Mucosa of rectum (tissue), 2 donors: ENCODE results near the gene SRRM5.
"Not testable (repeated sequence)": the region's sequence is repeated elsewhere in the genome, so short reads cannot be mapped to it uniquely, and the experiment has no call there.

ENCODE experiments used
- H3K27ac ChIP-seq, 2 donors: one replicate each; pipeline ENCODE4 v1.7.0; 2013; ENCODE audit warnings: inconsistent platforms in 2 of 2, low read depth in 2 of 2, low read length in 2 of 2
- H3K27me3 ChIP-seq, 2 donors: one replicate each; pipeline ENCODE4 v1.7.0; 2013; ENCODE audit warnings: low read length in 2 of 2; ENCODE audit not compliant: control insufficient read depth in 2 of 2, insufficient read depth in 2 of 2
- H3K36me3 ChIP-seq, 2 donors: one replicate each; pipeline ENCODE4 v1.7.0; 2013; ENCODE audit warnings: low read length in 2 of 2; ENCODE audit not compliant: control insufficient read depth in 2 of 2, insufficient read depth in 2 of 2
- H3K4me1 ChIP-seq, 2 donors: one replicate each; pipeline ENCODE4 v1.7.0; 2013; ENCODE audit warnings: low read length in 2 of 2, mild to moderate bottlenecking in 1 of 2; ENCODE audit not compliant: control insufficient read depth in 2 of 2, insufficient read depth in 2 of 2
- H3K4me3 ChIP-seq, 2 donors: one replicate each; pipeline ENCODE4 v1.7.0; 2013; ENCODE audit warnings: low read length in 2 of 2
- H3K9ac ChIP-seq, 2 donors: one replicate each; pipeline ENCODE4 v1.7.0; 2013; ENCODE audit warnings: low read length in 2 of 2, low read depth in 1 of 2, mild to moderate bottlenecking in 1 of 2
- H3K9me3 ChIP-seq, 2 donors: one replicate each; pipeline ENCODE4 v1.7.0; 2013; ENCODE audit warnings: low read length in 2 of 2; ENCODE audit not compliant: control insufficient read depth in 2 of 2
- donor health status: healthy.
- donor health status: Normal muscosa, but diverticular disease.

Gene SRRM5

GRCh38 chr19:43625918-43626579 is 14.2 kb downstream of the SRRM5 start:
- no peak overlapping the region for H3K27ac ChIP-seq
- H3K36me3 ChIP-seq = no peaks in the 10 kb centered on the region
- H3K9me3 ChIP-seq = no peaks in the 10 kb centered on the region
- H3K27me3 ChIP-seq = no peaks in the 10 kb centered on the region
- H3K9ac ChIP-seq = no peak overlapping the region
- no peak overlapping the region for H3K4me3 ChIP-seq
- H3K4me1 ChIP-seq = peaks cover 0 to 3% of the 10 kb centered on the region in 2 donors

- no peaks in the 10 kb centered on the region for H3K36me3 ChIP-seq
- no peak overlapping the region for H3K9ac ChIP-seq
These were observed 14.9 kb downstream of the SRRM5 start for GRCh38 chr19:43626838-43627237.

GRCh38 chr19:43628646-43629326 is 16.9 kb downstream of the SRRM5 start:
- no peak overlapping the region for H3K9ac ChIP-seq
- peaks cover 0 to 3% of the 10 kb centered on the region in 2 donors for H3K4me1 ChIP-seq
- H3K27ac ChIP-seq = no peak overlapping the region
- no peaks in the 10 kb centered on the region for H3K36me3 ChIP-seq
- H3K9me3 ChIP-seq = no peaks in the 10 kb centered on the region
- no peak overlapping the region for H3K4me3 ChIP-seq
- no peaks in the 10 kb centered on the region for H3K27me3 ChIP-seq

More at GRCh38 chr19:43626838-43627237, 14.9 kb downstream of the SRRM5 start:
- no peak overlapping the region for H3K4me3 ChIP-seq
- H3K27ac ChIP-seq = no peak overlapping the region
- peaks cover 0 to 3% of the 10 kb centered on the region in 2 donors for H3K4me1 ChIP-seq
- no peaks in the 10 kb centered on the region for H3K27me3 ChIP-seq
- H3K9me3 ChIP-seq = no peaks in the 10 kb centered on the region

DNA sequence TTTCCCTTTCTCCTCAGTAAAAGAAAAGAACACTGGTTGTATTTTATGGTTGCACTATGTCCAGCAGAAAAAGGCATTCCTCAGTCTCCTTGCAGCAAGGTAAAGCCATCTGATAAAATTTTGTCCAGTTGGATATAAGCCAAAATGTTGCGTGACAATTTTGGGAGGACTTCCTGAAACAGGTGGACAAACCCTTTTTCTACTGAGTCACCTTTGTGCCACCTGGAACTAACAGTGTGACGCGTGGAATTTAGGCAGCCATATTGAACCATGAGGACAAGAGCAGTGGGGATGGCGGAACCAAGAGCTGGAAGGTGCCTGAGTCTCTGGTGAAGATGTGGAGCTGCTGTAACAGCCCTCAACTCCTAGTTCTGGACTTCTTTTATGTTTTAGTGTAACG is 19.6 kb downstream of the SRRM5 start:
- Histone ChIP-seq H3K9ac (no peak overlapping the region), H3K36me3 (no peaks in the 10 kb centered on the region), H3K4me1 (no peaks in the 10 kb centered on the region), H3K9me3 (no peaks in the 10 kb centered on the region), H3K27me3 (no peaks in the 10 kb centered on the region), H3K27ac (no peak overlapping the region), H3K4me3 (no peak overlapping the region)

DNA sequence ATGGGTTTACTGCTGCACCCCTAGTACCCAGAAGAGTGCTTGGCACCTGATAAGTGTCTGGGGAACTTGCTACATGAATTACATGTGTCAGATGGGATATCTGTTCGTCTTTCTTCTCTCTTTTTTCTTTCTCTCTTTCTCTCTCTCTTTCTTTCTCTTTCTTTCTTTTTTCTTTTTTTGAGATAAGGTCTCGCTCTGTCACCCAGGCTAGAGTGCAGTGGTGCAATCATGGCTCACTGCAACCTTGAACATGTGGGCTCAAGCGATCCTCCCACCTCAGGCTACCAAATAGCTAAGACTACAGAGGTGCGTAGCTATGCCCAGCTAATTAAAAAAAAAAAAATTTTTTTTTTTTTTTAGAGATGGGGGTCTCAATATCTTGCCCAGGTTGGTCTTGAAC is 21.6 kb downstream of the SRRM5 start:
- H3K36me3 ChIP-seq = no peaks in the 10 kb centered on the region
- H3K9ac ChIP-seq = no peak overlapping the region
- H3K27ac ChIP-seq = no peak overlapping the region

GRCh38 chr19:43634068-43634467 is 22.2 kb downstream of the SRRM5 start:
- H3K9ac ChIP-seq = no peak overlapping the region
- H3K4me1 ChIP-seq = peaks cover 1 to 3% of the 10 kb centered on the region in 2 donors
- no peak overlapping the region for H3K27ac ChIP-seq
- H3K9me3 ChIP-seq = no peaks in the 10 kb centered on the region
- H3K36me3 ChIP-seq = no peaks in the 10 kb centered on the region
- H3K4me3 ChIP-seq = no peak overlapping the region
- peaks cover 8 to 17% of the 10 kb centered on the region in 2 donors for H3K27me3 ChIP-seq

More for the DNA sequence above, 21.6 kb downstream of the SRRM5 start:
- Histone ChIP-seq H3K9me3 (no peaks in the 10 kb centered on the region), H3K4me1 (peaks cover 0 to 2% of the 10 kb centered on the region in 2 donors), H3K27me3 (peaks cover 3 to 11% of the 10 kb centered on the region in 2 donors), H3K4me3 (no peak overlapping the region)

GRCh38 chr19:43634506-43634871 is 22.6 kb downstream of the SRRM5 start:
- Histone ChIP-seq H3K36me3 (no peaks in the 10 kb centered on the region), H3K27ac (no peak overlapping the region), H3K4me1 (peaks cover 4 to 5% of the 10 kb centered on the region in 2 donors), H3K4me3 (no peak overlapping the region), H3K27me3 (peaks cover 11 to 19% of the 10 kb centered on the region in 2 donors), H3K9ac (no peak overlapping the region), H3K9me3 (no peaks in the 10 kb centered on the region)

DNA sequence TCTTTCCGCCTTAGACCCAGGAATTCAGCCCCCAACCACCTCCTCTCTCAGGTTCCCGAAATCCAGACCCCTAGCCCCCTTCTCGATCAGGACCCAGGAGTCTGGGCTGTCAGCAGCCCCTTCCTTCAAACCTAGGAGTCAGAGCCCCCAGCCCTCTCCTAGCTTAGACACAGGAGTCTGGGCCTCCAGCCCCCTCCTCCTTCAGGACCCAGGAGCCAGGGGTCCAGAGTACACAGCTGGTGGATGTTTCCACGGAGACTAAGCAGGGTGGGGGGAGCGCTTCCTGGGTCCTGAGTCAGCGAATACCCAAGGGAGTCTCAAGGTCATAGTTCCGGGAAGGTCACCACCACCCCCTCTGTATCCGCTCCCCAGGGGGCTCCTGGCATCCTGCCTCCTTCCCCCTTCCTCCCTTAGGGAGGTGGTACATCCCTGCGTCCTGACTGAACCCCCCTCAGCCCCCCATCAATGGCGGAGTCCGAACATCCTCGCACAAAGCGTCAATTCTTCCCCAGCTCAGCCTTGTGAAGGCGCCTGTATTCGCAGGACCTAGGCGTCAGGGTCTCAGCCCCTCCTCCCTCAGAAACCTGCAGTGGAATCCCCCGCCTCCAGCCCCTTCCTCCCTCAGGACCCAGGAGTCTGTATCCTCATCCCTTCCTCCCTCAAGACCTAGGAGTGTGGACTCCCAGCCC is 23.1 kb downstream of the SRRM5 start:
- Histone ChIP-seq H3K27ac (no peak overlapping the region), H3K4me3 (no peak overlapping the region), H3K4me1 (peaks cover 5 to 7% of the 10 kb centered on the region in 2 donors), H3K9ac (peak overlapping the region in 1 of 2 donors; percentile 6), H3K36me3 (no peaks in the 10 kb centered on the region), H3K27me3 (peaks cover 12 to 19% of the 10 kb centered on the region in 2 donors), H3K9me3 (no peaks in the 10 kb centered on the region)

DNA sequence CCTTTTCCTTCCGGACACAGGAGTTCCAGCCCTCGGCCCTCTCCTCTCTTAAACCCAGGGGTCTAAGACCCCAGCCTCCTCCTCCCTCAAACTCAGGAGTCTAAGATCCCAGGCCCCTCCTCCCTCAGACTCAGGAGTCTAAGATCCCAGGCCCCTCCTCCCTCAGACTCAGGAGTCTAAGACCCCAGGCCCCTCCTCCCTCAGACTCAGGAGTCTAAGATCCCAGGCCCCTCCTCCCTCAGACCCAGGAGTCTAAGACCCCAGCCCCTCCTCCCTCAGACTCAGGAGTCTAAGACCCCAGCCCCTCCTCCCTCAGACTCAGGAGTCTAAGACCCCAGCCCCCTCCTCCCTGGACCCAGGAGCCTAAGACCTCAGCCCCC is 23.7 kb downstream of the SRRM5 start:
- H3K4me1 ChIP-seq = peaks cover 10% of the 10 kb centered on the region in 2 donors
- not testable (repeated sequence) for H3K9me3 ChIP-seq, H3K36me3 ChIP-seq, H3K4me3 ChIP-seq, H3K27ac ChIP-seq
- H3K9ac ChIP-seq = peak overlapping the region in 1 of 2 donors; percentile 6
- H3K27me3 ChIP-seq = peaks cover 17 to 23% of the 10 kb centered on the region in 2 donors

GRCh38 chr19:43636121-43636683 is 24.3 kb downstream of the SRRM5 start:
- no peak overlapping the region for H3K4me3 ChIP-seq
- no peak overlapping the region for H3K9ac ChIP-seq
- H3K4me1 ChIP-seq = peaks cover 10% of the 10 kb centered on the region in 2 donors

More at GRCh38 chr19:43636121-43636683, 24.3 kb downstream of the SRRM5 start:
- Histone ChIP-seq H3K9me3 (no peaks in the 10 kb centered on the region), H3K27me3 (peaks cover 18 to 23% of the 10 kb centered on the region in 2 donors), H3K27ac (no peak overlapping the region), H3K36me3 (no peaks in the 10 kb centered on the region)
